ENCODE results near the gene OTOF. TPM values are rescaled to one million over a fixed set of nuclear protein-coding genes. Genes with fewer than 3 reads are reported as not detected.

Gene OTOF
- total and polyA plus RNA-seq, 2 of the 4 experiments (the other 2 are of a cell fraction) = 0.03 TPM; not detected in 1

- no peak for ATAC-seq (ENCODE audit: low read depth)
- CTCF ChIA-PET = no interaction called here
- Histone ChIP-seq H3K23ac (ENCODE audit: low read depth, low read length) (no peak overlapping the region), H3K9me1 (ENCODE audit: insufficient read depth, low read length) (no peaks in the 10 kb centered on the region), H3K4ac (ENCODE audit: low read depth, low read length) (no peak overlapping the region), H2AFZ (replicated peaks; ENCODE audit: low read length, poor library complexity) (no peak overlapping the region), H3K4me1 (ENCODE audit: control insufficient read depth, insufficient read depth, low read length) (no peaks in the 10 kb centered on the region), H3K36me3 (ENCODE audit: control insufficient read depth, insufficient read depth, low read length) (no peaks in the 10 kb centered on the region), H3K14ac (replicated peaks; ENCODE audit: low read depth, low read length) (no peak overlapping the region), H3K9me3 (ENCODE audit: control insufficient read depth, insufficient read depth, low read length) (no peaks in the 10 kb centered on the region), H3K4me2 (ENCODE audit: low read depth, low read length) (no peak overlapping the region), H2BK20ac (ENCODE audit: low read depth, low read length) (no peak overlapping the region), H4K5ac (ENCODE audit: low read depth, low read length) (no peak overlapping the region), H2BK120ac (ENCODE audit: low read depth, low read length) (no peak overlapping the region), H4K8ac (ENCODE audit: low read depth in 2 of 2, low read length in 2 of 2) (no peak overlapping the region), H3K79me1 (ENCODE audit: low read depth in 1 of 2, low read length in 2 of 2) (no peaks in the 10 kb centered on the region), H3K27me3 (ENCODE audit: control insufficient read depth, insufficient read depth, low read length) (peaks cover 38% of the 10 kb centered on the region), H3K56ac (ENCODE audit: extremely low read depth, insufficient read depth, low read length) (no peak overlapping the region), H2BK15ac (ENCODE audit: low read depth, low read length) (no peak overlapping the region), H3K27ac (ENCODE audit: insufficient read depth, low read length) (no peak overlapping the region), H4K91ac (ENCODE audit: insufficient read depth, low read depth, low read length) (no peak overlapping the region), H2BK5ac (ENCODE audit: low read depth, low read length, poor library complexity, severe bottlenecking) (no peak overlapping the region), H3K4me3 (ENCODE audit: insufficient read depth, low read depth, low read length) (no peak overlapping the region), H3K18ac (ENCODE audit: low read depth, low read length) (no peak overlapping the region), H2AK9ac (replicated peaks; ENCODE audit: low read depth, low read length, poor library complexity) (peak overlapping the region; percentile 75), H4K20me1 (ENCODE audit: insufficient read depth, low read length) (no peaks in the 10 kb centered on the region), H2AK5ac (ENCODE audit: low read depth, low read length) (no peak overlapping the region), H3K9ac (ENCODE audit: low read depth, low read length) (no peak overlapping the region)
- dilution Hi-C loops (cut with HindIII; ENCODE audit: low sequenced_read_pairs, unreplicated experiment) = no loop called here
- POLR2A ChIA-PET (ENCODE audit: unreplicated experiment) = no interaction called here
- TF ChIP-seq MXI1 (IDR thresholded peaks at IDR 0.05; ENCODE audit: borderline replicate concordance, low read depth, low read length) (no peak), ELK1 (IDR thresholded peaks at IDR 0.05; ENCODE audit: borderline replicate concordance, low read depth, low read length) (no peak), USF2 (IDR thresholded peaks at IDR 0.05; ENCODE audit: low read depth, low read length) (no peak)
- 50% methylated on average over 1 of the region's 2 CpGs; no CpG with 5 or more reads in 1 of the 2 experiments for WGBS, 2 experiments (ENCODE audit: extremely low coverage in 2 of 2, insufficient read length in 1 of 2)
- no TSS peak for BruUV-seq (replicated peaks)
- DNase-seq = no peak
- intact Hi-C loops (cut with micrococcal nuclease) = no loop called here
- in situ Hi-C loops (cut with MboI; ENCODE audit: low sequenced_read_pairs) = no loop called here
Measured at GRCh38 chr2:26442301-26442700, 35.6 kb downstream of the OTOF start.
